H7 (cell line): ENCODE data around the gene LRRC36. TPM values are rescaled to one million over a fixed set of nuclear protein-coding genes. Genes with fewer than 3 reads are reported as not detected.

Experiments
- DNase-seq: peaks from one replicate; pipeline ENCODE4 v3.0.0; 2012
- H3K27me3 ChIP-seq: 2 replicates; pipeline ENCODE4 v1.6.0; 2011; ENCODE audit warnings: mild to moderate bottlenecking, low read length; ENCODE audit not compliant: control insufficient read depth, insufficient read depth
- H3K36me3 ChIP-seq: replicated peaks from 2 replicates; pipeline ENCODE4 v1.5.1; 2011; ENCODE audit warnings: low read length; ENCODE audit not compliant: control insufficient read depth, insufficient read depth
- H3K4me3 ChIP-seq: 2 replicates; pipeline ENCODE4 v1.5.1; 2011; ENCODE audit warnings: low read depth, mild to moderate bottlenecking, control low read depth, low read length, moderate library complexity; ENCODE audit not compliant: insufficient read depth
- total RNA-seq: library from RNA; depleted of rRNA; stranded (reverse); fragments of >200 nt; shearing (Covaris generic); gene quantifications from 2 replicates; pipeline ENCODE4 v1.2.3, GENCODE V29; 2014

Gene LRRC36
- total RNA-seq, 1 experiment from 2014 or later = not detected

DNA sequence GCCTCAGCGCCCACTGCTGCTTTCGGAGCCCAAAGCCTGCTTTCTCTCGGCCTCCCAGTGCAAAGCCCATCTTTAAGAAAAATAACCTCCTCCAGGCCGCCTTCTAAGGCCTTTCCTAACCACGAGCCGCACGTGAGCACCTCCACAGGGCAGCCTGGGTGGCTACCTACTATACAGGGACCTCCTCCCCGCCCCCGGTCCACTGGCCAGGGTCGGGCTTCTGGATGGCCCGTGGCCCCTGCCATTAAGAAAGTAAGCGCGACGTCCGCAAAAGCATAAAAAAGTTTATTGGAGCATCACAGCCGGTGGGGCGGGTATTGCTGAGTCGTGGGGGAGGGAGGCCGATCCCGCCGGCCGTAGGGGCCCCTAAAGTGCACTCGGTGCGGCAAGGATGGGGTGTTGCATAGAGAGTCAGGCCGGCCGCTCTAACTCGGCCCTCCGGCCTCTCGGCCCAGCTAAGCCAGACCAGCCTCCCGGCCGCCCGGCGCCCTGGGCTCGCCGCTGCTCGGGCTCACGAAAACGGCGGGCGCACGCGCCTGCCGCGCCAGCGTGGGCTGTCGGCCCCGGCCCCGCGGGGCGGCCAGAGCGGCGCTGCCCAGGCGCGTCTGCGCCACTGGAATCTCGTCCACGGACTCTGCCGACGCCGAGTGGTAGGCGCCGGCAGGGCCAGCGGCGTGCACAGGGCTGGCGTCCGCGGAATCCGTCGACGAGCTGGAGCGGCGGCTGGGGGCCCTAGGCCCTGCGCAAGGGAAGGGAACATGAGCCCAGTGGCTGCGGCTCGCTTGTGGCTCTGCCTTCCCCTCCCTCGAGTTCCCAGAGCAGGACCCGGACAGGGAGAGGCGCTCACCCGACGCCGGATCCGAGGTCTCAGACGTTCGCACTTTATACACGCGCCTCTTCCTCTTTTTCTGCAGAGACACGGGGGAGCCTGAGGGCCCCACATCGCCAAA lies 67.8 kb downstream of the LRRC36 start:
- H3K36me3 ChIP-seq = no peaks in the 10 kb centered on the region
- peak overlapping the region; percentile 31; the same call in 1 of the 2 replicates for H3K4me3 ChIP-seq
- peaks cover 43% of the 10 kb centered on the region for H3K27me3 ChIP-seq
- peak; percentile 84 for DNase-seq

DNA sequence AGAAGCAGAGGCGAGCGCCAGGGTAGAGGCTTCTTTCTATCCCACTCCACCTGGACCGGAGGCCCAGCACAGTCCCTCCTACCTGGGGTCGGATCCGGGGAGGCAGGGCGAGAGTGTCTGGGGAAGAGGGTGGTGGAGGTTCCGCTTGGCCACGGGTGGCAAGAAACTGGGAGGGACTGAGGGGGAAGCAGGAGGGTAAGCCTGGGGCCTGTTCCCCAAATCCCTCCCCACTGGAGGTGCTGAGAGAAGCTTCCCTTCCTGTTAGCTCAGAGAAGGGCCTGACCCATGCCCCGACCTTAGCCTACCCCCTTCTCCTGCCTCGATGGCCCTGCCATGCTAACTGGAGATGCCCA lies 68.5 kb downstream of the LRRC36 start:
- Histone ChIP-seq H3K27me3 (peaks cover 43% of the 10 kb centered on the region), H3K36me3 (no peaks in the 10 kb centered on the region), H3K4me3 (no peak overlapping the region; the same call in 1 of the 2 replicates)
- DNase-seq = no peak

DNA sequence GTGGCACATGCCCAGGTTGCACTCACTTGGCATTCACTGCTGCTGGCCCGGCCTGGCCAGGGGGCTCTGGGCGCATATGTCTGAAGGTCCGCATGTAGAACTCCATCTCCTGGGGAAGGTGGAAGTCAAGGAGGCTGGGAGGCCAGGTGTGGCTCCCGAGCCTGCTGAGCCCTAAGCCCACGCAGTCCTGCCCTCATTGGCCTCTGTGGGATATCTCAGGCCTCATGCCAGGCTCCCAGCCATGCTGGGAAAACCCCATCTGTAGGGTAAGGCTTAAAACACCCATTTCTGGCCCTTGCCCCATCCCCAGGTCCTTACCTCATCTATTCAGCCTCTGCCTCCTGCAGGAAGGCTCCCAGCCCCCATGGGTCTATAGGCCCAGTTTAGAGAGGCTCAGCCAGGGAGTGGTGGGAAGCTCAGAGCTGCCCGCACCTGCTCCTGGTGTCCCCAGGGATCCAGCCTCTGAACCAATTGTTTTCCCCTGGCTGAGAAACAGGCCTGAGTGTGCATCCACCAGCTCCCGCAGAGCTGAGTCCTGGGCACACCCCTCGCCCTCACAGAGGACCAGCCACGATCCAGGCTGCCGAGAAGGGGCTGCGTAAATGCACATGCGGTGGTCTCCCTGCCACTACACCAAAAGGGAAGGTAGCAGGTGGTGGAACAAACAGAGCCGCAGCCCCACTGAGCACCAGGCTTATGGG lies 69.0 kb downstream of the LRRC36 start:
- no peaks in the 10 kb centered on the region for H3K36me3 ChIP-seq
- peak; percentile 71 for DNase-seq
- H3K27me3 ChIP-seq = peaks cover 43% of the 10 kb centered on the region
- H3K4me3 ChIP-seq = no peak overlapping the region

DNA sequence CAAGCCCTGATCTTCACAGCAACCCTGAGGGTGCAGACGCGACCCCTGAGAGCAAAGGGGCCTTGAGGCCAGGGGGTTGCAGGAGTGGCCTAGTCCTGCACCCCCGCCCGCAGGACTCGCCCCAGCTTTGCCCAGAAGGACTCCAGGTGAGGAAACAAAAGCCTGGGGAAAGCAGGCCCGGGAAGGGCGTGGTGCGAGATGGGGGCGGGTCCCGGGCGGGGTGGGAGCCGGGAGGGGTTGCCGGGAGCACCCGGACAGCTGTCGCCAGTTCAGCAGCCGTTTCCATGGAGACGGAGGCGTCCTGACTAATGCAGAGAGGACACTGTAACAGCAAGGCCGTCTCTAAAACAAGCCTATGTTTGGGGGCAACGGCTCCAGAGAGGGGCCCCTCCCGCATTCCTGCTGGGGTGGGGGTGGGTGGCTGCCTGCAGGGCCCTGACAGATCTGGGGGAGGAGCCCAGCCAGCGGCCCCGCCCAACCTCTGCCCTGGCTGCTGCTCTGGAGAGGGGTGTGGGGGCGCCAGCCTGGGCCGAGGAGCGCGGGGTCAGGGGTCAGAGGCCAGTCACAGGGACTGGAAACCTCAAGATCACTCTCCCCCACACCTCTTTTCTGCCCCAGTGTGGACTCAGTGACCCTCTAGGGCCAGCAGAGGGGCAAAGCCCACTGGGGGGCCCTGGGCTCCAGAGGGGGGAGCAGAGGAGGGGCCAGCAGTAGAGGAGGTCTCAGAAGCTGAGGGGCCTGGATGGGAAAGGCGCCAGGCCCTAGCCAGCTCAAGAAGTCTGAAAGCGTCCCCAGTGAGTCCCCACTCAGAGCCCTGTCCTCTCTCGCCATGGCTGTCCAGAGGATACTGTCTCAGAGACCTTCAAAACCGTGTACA lies 69.8 kb downstream of the LRRC36 start:
- peaks cover 41% of the 10 kb centered on the region for H3K27me3 ChIP-seq
- DNase-seq = peak; percentile 97
- H3K4me3 ChIP-seq = no peak overlapping the region
- no peaks in the 10 kb centered on the region for H3K36me3 ChIP-seq

DNA sequence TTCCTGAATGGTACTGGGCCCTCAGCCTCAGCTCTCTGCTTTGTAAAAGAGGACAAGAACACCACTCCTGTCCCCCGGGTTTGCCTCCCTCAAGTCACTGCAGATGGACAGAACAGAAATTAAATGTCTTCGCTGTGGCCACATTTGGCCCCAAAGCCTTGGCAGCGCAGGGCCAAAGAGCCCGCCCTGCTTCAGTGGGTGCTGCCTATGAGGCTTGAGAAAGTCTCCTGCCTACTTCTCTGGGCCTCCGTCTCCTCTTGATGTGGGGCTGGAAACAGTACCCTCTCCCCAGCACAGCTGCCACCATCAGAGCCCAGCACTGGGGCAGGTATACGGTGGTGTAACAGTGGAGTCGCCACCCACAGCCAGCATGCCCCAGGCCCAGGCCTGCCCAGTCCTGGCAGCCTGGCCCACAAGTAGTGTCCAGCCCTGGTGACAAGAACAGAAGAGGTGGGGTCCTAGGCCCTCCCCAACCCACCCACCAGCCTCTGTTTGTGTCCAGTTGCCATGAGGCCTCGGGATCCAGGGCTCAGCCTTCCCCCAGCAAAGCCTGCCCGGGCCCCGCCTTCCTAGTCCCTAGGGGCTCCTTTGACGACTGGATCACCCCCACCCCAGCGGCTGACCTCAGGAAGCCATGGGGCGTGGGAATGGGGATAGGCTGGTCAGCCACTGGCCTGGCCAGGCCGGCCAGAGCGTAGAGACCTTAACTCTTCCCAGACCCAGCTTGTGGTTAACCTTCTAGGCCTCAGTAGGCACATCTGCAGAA lies 70.6 kb downstream of the LRRC36 start:
- Histone ChIP-seq H3K27me3 (peaks cover 38% of the 10 kb centered on the region), H3K4me3 (no peak overlapping the region), H3K36me3 (no peaks in the 10 kb centered on the region)
- peak; percentile 53 for DNase-seq

DNA sequence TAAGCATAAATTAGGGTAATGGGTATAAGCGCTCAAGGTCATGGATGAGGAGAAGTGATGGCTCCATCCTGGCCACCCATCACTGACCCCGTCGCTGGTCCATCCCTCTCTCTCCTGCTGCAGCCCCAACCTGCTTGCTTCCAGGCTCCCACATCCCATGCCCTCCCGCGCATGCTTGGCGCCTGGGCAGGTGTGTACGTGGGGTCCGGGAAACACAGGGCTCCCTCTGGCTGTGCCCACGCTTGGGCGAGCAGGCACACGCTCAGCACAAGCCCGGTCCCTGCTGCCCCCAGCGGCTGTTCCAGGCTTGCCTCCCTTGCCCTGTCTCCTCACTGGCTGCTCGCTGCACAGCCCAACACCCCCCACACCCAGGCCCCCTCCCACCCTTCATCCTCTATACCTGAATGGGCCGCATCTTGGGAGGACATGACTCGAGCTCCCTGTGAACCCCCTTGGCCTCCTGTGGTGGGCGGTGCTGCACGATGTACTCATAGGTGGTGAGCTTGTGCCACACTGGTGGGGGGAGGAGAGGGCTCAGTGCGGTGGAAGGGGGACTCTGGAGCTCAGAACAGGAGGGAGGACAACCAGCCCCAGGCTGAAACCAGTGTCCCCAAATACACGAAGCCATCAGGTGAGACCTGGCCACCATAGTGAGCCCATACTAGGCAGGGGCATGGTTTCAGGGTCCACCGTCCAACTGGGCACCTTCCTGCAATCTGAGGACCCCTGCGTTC lies 71.4 kb downstream of the LRRC36 start:
- peak; percentile 59 for DNase-seq
- H3K36me3 ChIP-seq = no peaks in the 10 kb centered on the region
- peaks cover 34% of the 10 kb centered on the region for H3K27me3 ChIP-seq
- H3K4me3 ChIP-seq = no peak overlapping the region

DNA sequence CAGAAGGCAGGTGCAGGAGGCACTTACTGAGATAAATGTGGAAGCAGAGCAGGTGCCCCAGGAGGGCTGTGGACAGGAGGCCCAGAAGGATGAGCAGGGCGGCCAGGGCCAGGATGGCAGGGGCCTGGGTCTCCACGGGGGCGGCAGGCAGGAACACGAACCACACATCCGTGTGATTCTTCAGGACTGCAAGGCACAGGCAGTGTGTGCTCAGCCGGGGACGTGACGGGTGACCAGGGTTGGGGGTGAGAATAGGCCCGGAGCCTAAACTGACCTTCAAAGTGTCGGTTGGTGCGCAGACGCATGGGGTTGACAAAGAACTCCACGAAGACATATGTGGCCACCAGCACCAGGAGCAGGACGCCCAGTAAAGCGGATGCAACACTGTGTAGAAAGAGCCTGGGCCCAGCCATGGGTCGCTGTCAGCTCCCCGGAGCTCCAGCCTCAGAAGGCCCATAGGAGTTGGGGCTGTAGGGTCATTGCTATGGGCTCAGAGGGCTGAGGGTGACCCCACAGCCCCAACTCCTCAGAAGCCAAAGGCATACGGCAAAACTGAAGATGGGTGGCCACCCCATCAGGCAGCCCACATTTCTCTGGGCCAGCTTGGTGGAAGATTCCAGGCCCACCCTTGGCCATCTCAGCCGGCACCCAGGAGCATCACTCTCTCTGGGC lies 72.1 kb downstream of the LRRC36 start:
- Histone ChIP-seq H3K36me3 (no peaks in the 10 kb centered on the region), H3K4me3 (no peak overlapping the region), H3K27me3 (peaks cover 27% of the 10 kb centered on the region)
- DNase-seq = peak; percentile 38

DNA sequence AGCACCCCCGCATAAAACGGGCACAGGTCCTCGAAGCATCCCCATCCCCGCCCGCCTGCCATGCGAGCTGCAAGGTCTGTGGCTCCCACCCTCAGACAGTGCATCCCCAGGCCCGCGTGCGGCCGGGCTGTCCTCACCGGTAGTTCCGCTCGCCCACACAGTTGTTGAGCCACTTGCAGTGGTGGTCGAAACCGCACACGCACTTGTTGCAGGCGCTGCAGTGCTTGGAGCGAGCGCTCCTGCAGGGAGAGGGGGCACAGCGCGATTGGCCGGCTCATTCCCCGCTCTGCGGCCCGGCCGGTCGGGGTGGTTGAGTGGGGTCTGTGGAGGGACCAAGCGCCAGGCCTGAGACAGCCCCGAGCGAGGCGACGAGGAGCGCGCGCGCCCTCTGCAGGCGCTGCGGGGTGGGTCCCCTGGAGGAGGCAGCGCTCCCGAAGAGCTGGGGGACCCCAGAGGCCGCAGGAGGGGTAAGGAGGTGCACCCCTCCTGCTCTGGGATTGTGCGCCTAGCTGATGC lies 72.7 kb downstream of the LRRC36 start:
- Histone ChIP-seq H3K36me3 (no peaks in the 10 kb centered on the region), H3K27me3 (peaks cover 21% of the 10 kb centered on the region), H3K4me3 (no peak overlapping the region)
- DNase-seq = peak; percentile 98

DNA sequence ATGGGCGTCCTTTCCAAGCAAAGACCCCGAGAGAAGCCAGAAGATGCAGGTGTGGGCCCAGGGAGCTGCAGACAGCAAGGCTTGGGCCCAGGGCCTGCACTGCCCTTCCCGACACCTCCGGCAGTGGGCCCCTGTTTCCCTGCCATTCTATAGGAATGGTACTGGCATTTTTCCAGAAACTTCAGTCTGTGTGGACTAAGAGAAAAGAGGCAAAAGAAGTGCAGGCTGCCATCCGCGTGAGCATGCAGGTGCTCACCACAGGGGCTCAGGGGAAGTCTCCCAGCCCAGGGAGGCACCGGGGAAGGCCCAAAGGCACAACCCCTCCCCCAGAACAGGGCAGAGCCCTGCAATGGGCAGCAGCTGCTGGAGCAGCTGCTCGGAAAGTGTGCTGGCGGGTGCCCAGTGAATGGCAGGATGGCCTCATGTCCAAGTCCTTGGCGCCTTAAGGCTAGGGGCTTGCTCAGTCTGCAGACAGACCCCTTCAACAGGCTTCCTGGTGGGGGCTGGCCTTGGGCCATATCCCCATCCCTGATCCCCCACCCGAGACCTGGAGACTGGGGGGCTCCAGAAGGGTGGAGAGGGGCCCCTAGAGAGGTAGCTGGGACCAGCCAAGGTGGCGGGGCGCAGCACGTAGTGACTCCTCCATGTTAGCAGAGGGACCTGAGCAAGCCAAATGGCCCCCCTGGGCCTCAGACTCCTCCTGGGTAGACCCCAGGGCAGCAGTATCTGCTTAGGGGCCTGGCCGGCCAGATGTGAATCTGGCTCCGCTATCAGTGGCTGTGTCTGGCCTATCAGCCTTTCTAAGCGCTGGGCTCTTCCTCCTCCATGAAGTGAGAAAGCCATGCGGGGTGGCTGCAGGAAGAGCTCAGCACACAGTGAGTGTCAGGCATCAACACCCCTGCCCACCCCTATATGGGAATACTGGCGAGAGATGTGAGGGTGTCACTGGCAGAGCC lies 73.4 kb downstream of the LRRC36 start:
- peaks cover 14% of the 10 kb centered on the region for H3K27me3 ChIP-seq
- DNase-seq = peak; percentile 69
- no peaks in the 10 kb centered on the region for H3K36me3 ChIP-seq
- no peak overlapping the region for H3K4me3 ChIP-seq

DNA sequence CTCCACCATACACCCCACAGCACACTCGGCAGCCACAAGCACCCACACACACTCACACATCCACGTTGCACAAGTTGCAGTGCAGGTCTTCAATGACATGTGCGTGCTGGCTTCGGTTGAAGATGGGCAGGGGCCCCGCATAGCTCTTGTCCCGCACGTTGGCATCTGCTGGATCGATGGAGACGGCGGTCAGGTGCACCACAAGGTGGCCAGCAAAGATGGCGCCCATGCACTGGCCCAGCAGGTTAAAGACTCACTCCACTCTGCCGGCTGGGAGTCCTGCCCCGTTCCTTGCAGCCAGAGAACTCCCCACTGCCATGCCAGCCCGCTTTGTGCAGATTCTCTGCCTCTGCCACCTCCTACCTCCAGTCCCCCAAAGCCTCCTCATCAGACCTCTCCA lies 74.3 kb downstream of the LRRC36 start:
- Histone ChIP-seq H3K27me3 (peaks cover 5% of the 10 kb centered on the region), H3K4me3 (no peak overlapping the region), H3K36me3 (no peaks in the 10 kb centered on the region)
- peak; percentile 42 for DNase-seq

DNA sequence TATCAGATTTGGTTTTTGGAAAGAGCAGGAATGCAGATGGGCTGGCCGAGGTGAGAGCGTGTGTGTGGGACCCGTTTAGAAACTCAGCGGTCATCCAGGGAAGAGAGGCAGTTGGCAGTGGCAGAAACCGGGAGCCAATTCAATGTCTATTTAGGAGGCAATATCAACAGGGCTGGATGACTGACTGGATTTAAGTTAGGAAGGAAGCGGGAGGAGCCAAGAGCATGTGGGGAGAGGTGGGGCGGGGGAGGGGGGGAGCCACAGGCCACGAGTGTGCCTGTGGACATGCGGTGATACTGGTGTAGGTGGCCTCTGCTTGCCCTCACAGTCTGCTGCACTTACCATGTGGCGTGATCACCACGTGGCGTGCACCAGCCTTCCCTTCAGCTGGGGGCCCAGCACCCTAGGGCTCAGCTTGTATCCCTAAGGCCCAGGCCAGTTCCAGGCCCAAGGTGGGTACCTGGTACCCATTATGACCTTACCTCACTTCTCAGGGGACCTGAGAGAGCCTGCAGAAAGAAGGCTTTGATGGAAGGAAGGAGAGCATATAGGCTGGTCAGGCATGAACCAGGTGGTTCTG lies 77.5 kb downstream of the LRRC36 start:
- Histone ChIP-seq H3K36me3 (no peaks in the 10 kb centered on the region), H3K27me3 (peaks cover 2% of the 10 kb centered on the region), H3K4me3 (no peak overlapping the region)
- DNase-seq = peak; percentile 47
